Stimulated activated naive CD8-positive, alpha-beta T cell treated with anti-CD3 and anti-CD28 coated beads, Interleukin-15, amount 100 ng/mL, for 72 hours (primary cell): Measurements from ENCODE around the gene DDX18.
A peak's percentile ranks its signal among the peaks of the same experiment; 100 is the strongest.

Experiments
- ATAC-seq: fragments of 150-1000 bp; cut with Tn5 transposase; 2 replicates; pipeline ENCODE4 v1.10.0; 2021; ENCODE audit warnings: mild to moderate bottlenecking, moderate library complexity
- DNase-seq, 2 donors: peaks; one replicate each; pipeline ENCODE4 v3.0.0; 2021 to 2022
- H3K27ac Mint-ChIP-seq, 2 donors: one replicate each; pipeline ENCODE4 v1.8.0; 2022; ENCODE audit warnings: mild to moderate bottlenecking in 2 of 2, mixed read lengths in 2 of 2, moderate library complexity in 2 of 2
- H3K27me3 Mint-ChIP-seq: one replicate; pipeline ENCODE4 v1.8.0; 2022; ENCODE audit warnings: mixed read lengths
- H3K4me1 Mint-ChIP-seq: one replicate; pipeline ENCODE4 v1.8.0; 2022; ENCODE audit warnings: mild to moderate bottlenecking, mixed read lengths
- H3K4me3 Mint-ChIP-seq, 2 donors: one replicate each; pipeline ENCODE4 v1.8.0; 2022; ENCODE audit warnings: mild to moderate bottlenecking in 2 of 2, mixed read lengths in 2 of 2, moderate library complexity in 1 of 2
- H3K9me3 Mint-ChIP-seq, 2 donors: one replicate each; pipeline ENCODE4 v1.8.0; 2022; ENCODE audit warnings: mixed read lengths in 2 of 2

The DDX18 gene

GRCh38 chr2:117855886-117856285 is 41.4 kb downstream of the DDX18 start:
- H3K27me3 Mint-ChIP-seq: peaks cover 73% of the 10 kb centered on the region
- peaks cover 0 to 5% of the 10 kb centered on the region in 2 donors for H3K9me3 Mint-ChIP-seq
- peak overlapping the region in 1 of 2 donors; percentile 85 for H3K27ac Mint-ChIP-seq
- H3K4me3 Mint-ChIP-seq: no peak overlapping the region
- H3K4me1 Mint-ChIP-seq: no peaks in the 10 kb centered on the region
- no peak for ATAC-seq
- no peak for DNase-seq

- peaks cover 73% of the 10 kb centered on the region for H3K27me3 Mint-ChIP-seq
- no peak for DNase-seq
- H3K4me1 Mint-ChIP-seq: no peaks in the 10 kb centered on the region
- ATAC-seq: no peak
- no peak overlapping the region for H3K4me3 Mint-ChIP-seq
- H3K27ac Mint-ChIP-seq: no peak overlapping the region
- H3K9me3 Mint-ChIP-seq: peaks cover 0 to 8% of the 10 kb centered on the region in 2 donors
These were observed 42.1 kb downstream of the DDX18 start for GRCh38 chr2:117856415-117857210.

GRCh38 chr2:117858336-117858735 is 43.8 kb downstream of the DDX18 start:
- no peak overlapping the region for H3K27ac Mint-ChIP-seq
- H3K27me3 Mint-ChIP-seq: peaks cover 65% of the 10 kb centered on the region
- ATAC-seq: no peak
- no peak for DNase-seq
- peaks cover 0 to 8% of the 10 kb centered on the region in 2 donors for H3K9me3 Mint-ChIP-seq
- H3K4me1 Mint-ChIP-seq: no peaks in the 10 kb centered on the region
- H3K4me3 Mint-ChIP-seq: no peak overlapping the region

- Mint-ChIP-seq H3K4me3 (no peak overlapping the region), H3K27ac (no peak overlapping the region), H3K27me3 (peaks cover 58% of the 10 kb centered on the region), H3K4me1 (no peaks in the 10 kb centered on the region), H3K9me3 (peaks cover 0 to 8% of the 10 kb centered on the region in 2 donors)
- DNase-seq (no peak), ATAC-seq (no peak)
These were observed 44.5 kb downstream of the DDX18 start for GRCh38 chr2:117858892-117859531.

GRCh38 chr2:117859532-117859911 is 45.0 kb downstream of the DDX18 start:
- no peaks in the 10 kb centered on the region for H3K4me1 Mint-ChIP-seq
- H3K9me3 Mint-ChIP-seq: peaks cover 0 to 8% of the 10 kb centered on the region in 2 donors
- H3K4me3 Mint-ChIP-seq: no peak overlapping the region
- ATAC-seq (no peak), DNase-seq (no peak)
- H3K27me3 Mint-ChIP-seq: peaks cover 53% of the 10 kb centered on the region
- H3K27ac Mint-ChIP-seq: no peak overlapping the region

GRCh38 chr2:117859924-117860647 is 45.6 kb downstream of the DDX18 start:
- H3K27ac Mint-ChIP-seq: no peak overlapping the region

GRCh38 chr2:117862459-117862858 is 48.0 kb downstream of the DDX18 start:
- H3K4me3 Mint-ChIP-seq: no peak overlapping the region
- H3K4me1 Mint-ChIP-seq: no peaks in the 10 kb centered on the region
- H3K27ac Mint-ChIP-seq: no peak overlapping the region
- DNase-seq (no peak), ATAC-seq (no peak)
- H3K27me3 Mint-ChIP-seq: peaks cover 37% of the 10 kb centered on the region
- peaks cover 0 to 13% of the 10 kb centered on the region in 2 donors for H3K9me3 Mint-ChIP-seq

More at GRCh38 chr2:117859924-117860647, 45.6 kb downstream of the DDX18 start:
- DNase-seq (no peak), ATAC-seq (no peak)
- H3K4me3 Mint-ChIP-seq: no peak overlapping the region
- peaks cover 48% of the 10 kb centered on the region for H3K27me3 Mint-ChIP-seq
- no peaks in the 10 kb centered on the region for H3K4me1 Mint-ChIP-seq
- peaks cover 0 to 8% of the 10 kb centered on the region in 2 donors for H3K9me3 Mint-ChIP-seq

- H3K27me3 Mint-ChIP-seq: peaks cover 43% of the 10 kb centered on the region
These were observed 61.3 kb downstream of the DDX18 start for GRCh38 chr2:117875786-117876185.

GRCh38 chr2:117879003-117879402 is 64.5 kb downstream of the DDX18 start:
- H3K4me1 Mint-ChIP-seq: no peaks in the 10 kb centered on the region
- no peak overlapping the region for H3K4me3 Mint-ChIP-seq
- no peak for ATAC-seq

More at GRCh38 chr2:117875786-117876185, 61.3 kb downstream of the DDX18 start:
- no peak for ATAC-seq
- Mint-ChIP-seq H3K27ac (no peak overlapping the region), H3K4me1 (no peaks in the 10 kb centered on the region), H3K9me3 (peaks cover 4 to 9% of the 10 kb centered on the region in 2 donors), H3K4me3 (no peak overlapping the region)
- no peak for DNase-seq

More at GRCh38 chr2:117879003-117879402, 64.5 kb downstream of the DDX18 start:
- H3K9me3 Mint-ChIP-seq: peaks cover 17 to 27% of the 10 kb centered on the region in 2 donors
- no peak overlapping the region for H3K27ac Mint-ChIP-seq
- no peak for DNase-seq
- peaks cover 56% of the 10 kb centered on the region for H3K27me3 Mint-ChIP-seq
